Glomerular visceral epithelial cell (primary cell): ENCODE results near the gene TRPV4.

Experiments
- DNase-seq: peaks from one replicate; pipeline ENCODE4 v3.0.0-alpha.2; 2016; ENCODE audit errors: extremely low spot score

Gene TRPV4

DNA sequence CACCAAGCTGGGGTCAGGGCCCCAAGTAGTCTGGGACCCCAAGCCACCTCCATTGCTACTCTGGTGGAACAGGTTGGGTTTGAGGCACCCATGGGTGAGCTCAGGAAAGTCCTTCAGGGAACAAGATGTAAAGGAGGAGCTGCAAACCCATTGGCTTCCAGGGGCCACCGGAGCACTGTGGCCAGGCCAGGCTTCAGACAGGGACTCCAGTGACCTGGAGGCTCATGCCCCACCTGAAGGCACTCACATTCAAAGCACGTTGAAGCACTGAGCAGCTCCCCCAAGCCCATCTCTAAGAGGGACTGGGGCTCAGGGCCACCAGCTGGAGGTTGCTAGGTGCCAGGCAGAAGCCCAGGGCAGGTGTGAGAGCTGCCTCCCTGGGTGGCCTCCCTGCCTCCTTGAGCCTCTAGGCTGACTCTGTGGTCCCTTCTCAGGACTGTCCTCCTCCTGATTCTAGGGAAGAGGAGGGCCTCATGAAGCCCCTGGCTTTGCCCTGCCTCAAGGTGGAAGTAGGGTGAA is 70.5 kb downstream of the TRPV4 start:
- no peak for DNase-seq

DNA sequence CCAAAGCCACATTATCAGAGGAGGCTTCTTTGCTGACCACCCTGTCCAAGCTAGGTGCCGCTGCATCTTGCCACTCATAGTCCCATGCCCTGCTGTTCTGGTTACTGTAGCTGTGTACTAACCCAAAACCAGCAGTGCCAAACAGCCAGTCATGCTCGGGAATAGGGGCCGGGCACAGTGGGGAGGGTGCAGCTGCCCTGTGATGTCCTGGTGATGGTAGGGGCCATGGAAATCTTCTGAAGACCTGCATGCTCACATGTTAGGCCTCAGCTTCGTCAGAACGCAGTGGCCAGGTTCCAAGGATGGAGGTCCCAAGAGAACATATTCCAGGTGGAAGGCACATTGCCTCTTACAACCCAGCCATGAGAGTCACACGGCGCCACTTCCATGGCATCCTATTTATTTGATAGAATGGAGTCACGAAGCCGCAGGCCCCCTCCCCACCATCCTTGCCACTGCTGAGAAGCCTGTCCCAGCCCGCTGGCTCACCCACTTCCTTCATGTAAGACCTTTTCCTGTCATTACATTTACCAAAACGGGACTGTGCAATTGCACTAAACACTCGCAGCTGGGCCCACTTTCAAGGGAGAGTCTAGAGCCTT is 71.0 kb downstream of the TRPV4 start:
- DNase-seq: no peak

DNA sequence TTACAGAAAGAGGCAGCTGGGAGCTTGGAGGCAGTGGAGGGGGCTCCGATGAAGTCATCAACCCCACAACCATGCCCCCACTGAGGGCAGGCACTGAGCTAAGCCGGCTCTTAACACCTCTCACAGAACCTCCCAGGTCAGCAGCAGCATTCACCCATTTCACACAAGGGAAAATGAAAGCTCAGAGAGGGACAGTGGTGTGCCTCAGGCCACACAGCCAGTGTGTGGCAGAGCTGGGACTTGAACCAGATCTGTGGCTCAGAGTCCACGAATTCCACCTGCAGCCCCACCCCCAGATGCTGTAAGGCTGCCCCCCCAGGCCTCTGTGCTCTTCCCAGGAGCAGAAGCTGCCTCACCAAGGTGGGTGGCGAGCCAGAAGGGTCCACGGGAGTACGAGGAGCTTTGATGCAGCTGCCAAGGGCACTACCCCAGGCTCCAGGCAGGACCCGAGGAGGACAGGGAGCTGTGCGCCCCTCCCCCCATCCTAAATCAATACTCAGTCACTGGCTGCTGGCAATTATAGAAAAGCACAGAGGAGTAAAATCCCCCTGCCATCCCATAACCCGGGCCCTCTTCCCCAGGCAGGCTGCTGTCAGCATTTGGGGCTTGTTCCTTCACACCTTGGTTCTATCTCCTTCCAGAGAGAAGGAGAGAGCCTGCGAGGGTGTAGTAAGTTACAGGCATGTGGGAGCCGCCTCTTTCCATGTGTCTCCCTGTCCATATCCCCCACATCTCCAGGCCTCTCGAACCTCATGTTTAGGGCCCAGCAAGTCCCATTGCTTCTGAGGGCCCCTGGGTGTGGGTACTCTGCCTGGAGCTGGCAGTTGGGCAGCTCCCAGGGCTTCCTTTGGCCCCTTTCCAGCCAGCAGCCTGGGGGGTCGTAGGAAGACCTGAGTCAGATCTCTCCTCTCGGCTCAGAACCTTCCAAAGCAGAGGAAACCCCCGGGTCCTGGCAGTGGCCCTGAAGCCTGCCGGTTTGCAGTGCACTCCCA is 72.0 kb downstream of the TRPV4 start:
- no peak for DNase-seq

DNA sequence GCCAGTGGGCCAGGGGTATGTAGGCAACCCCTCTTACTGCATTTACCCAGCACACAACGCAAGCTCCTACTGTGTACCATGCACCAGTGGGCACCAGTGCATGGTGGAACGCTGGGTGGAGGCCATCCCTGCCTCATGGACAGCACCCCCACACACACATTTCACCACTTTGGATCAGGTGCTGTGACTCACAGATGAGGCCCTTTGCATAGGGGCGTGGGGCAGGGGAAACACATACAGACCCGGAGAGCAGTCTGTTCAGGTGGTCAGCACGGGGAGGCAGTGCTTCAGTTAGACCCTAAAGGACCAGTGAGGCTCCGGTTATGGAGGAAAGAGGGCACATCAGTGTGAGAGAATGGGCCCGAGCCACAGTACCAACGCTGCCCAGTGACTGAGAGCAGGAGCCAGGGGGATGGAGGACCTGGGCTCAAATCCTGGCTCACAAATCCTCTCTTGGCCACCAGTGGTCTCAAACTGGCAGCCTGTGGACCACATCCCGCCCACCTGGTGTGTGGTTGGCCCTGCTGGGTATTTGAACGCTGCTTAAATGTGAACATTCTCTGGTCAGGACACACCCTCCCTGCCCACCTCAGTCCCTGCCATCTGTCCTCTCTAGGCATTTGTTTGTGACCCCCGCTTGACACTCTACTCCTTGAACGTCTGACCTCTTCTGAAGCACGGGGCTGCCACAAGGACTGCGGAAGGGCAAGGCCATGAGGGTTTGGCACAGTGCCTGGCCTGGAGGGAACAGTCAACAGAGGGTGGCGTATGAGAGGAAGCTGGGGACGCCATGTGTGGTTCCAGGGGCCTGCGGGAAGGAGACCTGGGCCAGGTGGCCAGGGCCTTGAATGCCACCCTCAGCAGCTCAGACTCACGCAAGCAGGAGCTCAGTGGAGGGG is 72.9 kb downstream of the TRPV4 start:
- DNase-seq: no peak

DNA sequence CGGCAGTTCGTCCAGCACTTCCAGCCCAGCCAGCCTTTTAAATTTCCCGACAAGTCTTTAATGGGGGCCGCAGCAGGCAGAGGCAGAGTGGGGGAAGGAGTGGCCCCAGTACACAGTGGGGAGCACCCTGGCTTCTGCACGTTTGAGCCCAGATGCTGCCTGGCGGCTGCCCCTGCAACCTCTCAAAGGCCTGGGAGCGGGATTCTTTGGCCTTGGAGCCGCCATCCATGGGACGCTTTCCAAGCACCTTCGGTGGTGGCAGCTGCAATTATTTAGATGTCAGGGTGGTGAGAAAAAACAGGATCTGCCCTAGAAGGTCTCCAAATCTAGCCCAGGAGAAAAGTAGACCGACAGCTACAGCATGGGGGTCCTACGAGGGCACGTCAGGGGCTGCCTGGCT is 73.6 kb downstream of the TRPV4 start:
- no peak for DNase-seq

DNA sequence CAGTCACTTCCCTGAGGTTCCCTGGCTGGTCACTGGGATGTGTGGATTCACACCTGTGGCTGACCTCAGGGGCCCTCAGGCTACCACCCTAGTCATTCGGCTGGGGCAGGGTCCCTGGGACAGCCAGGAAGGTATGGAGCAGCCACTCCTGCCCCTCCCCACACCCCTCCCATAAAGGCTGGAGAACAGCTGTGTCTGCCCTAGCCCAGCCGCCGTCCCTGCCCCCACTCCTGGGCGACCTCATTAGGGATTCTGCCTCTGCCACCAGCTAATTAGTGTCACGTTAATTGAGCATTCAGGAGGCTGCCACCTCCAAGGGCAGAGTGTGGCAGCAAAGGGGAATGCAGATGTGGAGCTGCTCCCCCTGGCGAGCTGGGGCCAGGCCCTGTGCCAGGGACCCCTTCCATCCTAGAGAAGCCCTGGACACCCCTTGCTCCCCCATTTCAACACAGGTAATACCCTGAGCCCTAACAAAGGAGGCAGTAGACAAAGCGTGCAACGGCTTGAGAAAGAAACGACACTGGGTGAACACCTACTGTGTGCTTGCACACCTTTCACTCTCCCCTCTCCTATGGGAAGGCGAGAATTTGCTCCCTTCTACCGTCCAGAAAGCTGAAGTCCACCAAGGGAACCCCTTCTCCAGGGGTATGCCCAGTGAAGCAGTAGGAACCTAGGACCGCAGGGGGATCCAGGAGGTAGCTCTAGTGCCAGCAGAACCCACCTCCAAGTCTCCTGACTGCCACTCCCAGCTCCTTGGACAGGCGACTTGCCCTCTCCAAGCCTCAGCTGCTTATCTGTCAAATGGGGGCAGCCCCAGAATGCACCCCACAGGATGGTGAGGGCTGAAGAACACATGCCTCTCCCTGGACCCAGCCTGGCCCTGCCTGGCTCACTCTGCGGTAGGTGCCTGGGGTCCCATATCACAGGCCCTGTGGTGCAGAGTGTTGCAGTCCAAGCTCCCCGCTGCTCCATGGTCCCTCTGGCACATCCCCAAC is 74.5 kb downstream of the TRPV4 start:
- no peak for DNase-seq

DNA sequence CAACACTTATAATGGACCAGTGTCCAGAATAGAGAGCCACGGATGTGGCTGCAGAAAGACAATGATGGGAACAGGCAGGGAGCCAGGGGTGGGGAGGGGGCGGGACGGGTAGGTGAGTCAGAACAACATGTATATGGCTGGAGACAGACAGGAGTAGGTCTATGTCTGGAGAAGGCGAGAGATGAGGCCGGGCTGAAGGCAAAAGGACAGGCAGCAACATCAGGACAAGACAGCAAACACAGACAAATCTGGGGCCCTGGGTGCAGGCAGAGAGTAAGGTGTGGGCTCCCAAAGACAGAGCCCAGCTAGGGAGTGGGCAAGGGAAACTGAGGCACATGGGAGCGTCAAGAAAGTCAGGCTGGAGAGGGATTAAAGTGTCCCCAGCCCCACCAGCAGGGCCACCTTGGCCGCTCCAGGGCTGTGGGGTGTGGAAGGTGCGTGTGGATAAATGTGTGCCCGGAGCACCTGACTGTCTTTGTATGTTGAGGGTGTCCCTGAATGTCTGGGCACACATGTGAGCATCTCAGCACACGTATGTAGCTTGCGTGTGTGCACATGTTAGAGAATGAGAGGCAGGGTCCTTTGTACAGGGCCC is 75.4 kb downstream of the TRPV4 start:
- DNase-seq: no peak

DNA sequence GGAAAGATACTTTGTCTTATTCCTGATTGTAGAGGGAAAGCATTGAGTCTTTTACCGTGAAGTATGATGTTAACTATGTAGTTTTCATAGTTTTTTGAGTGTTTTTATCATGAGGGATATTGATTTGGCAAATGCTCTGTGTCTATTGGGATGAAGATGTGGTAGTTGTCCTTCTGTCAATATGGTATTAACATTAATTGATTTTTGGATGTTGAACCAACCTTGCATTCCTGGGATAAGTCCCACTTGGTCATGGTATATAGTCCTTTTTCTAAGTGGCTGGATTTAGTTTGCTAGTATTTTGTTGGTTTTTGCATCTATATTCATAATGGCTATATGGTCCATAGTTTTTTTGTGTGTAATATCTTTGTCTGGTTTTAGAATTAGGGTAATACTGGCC is 76.7 kb downstream of the TRPV4 start:
- DNase-seq: no peak

DNA sequence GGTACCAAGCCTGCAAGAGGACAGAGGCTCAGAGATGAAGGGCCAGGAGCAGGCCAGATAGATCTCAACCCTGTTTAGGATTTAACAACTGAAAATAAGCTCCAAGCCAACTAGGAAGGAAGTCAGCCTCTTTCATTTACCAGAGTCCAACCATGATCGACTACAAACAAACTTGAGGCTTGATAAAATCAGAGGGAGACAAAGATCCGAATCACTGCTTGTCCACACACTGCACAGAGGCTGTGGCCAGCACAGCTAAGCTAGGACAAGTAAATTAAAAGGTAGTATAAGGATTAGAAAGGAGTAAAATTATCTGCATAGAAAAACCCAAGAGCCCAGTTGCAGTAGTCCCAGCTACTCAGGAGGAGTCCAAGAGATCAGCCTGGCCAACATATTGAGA is 79.2 kb downstream of the TRPV4 start:
- no peak for DNase-seq

DNA sequence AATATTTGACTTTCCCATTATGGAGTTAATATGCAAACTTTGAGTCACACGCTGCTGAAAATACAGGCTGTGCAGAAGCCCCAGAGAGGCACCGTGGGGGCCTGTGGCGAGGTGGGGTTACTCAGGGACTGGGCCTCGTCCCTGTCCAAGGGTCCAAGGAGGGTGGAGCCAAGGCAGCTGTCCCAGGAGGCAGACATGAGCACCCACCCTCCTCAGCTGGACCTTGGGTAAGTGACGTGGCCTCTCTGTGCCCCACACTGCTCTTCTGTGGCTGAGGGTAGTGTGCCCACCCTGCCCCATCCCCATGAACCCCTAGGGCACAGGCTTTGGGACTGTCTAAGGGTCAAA is 80.2 kb downstream of the TRPV4 start:
- DNase-seq: no peak

DNA sequence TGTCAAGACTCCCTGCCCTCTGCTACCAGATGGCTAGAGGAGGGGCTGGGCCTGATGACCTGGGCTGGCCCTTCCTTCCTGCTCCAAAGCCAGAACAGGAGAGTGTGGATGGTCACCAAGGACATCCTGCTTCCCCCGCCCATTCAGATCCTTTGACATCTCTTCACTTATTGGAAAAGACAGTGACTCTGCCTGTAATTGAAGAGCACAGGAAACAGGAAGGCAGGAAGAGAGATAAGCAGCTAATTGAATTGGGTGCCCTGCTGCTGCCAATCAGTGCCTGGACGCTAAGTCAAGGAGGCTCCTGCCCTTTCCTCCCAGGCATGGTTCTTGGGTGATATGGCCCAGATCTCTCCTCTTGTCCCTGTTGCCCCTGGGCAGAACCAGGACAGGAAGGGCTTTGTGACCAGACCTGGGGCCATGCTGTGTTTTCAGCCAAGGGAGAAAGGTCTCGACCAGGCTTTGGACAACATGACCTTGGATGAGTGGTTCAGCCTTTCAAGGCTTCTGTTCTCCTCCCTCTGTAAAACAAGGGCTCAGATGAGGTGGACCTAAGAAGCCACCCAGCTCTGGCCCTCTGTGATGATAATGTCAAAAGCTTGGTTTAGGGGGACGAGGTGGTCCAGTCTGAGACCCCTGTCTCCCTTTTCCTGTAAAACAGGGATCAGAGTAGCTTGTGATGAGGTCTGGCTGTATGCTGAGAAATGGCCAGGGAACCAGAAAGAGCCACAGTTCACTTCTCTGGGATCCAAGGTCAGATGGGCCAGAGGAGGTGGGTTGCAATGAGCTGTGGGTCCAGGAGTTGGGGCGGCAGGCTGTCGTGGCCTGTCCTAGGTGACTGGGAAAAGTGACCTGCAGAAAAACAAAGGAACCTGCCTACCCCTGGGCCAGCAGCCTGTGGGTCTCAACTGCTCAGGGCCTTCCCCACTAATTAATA is 80.8 kb downstream of the TRPV4 start:
- no peak for DNase-seq

DNA sequence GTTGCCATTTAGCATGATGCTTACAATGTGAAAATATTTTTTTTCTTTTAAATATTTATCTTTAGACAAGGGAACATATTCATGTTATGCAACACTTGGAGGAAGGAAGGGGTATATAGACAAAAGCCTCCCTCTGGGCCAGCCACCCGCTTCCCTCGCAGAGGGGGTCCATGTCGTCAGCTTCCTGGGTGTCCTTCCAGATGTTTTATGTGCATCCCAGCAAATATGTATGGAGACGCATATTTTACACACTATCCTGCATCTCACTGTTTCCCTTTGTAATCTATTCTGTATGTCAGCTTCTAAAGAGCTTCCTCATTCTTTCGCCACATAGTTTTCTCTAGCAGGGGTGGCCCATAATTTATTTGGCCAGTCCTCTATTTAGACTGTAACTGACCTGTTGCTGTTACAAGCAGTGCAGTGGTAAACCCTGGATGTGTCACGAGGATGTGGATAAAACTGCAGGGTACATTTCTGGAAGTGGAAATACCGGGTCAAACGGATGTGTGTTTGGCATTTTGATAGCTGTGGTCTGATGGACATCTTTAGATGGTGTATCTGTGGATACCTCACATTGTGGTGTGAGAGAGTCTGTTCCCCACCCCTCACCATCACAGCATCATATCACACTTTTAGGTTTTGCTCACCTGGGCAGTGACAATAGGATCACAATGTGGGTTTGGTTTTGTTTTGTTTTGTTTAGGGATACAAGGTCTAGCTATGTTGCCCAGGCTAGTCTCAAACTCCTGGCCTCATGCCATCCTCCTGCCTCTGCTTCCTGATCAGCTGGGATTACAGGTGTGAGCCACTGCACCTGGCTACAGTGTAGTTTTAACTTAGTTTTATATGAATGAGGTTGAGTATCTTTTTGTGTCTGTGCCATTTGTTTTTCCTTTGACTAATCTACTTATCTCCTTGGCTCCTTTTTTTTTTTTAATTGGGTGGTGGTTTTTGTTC is 87.9 kb downstream of the TRPV4 start:
- DNase-seq: no peak

DNA sequence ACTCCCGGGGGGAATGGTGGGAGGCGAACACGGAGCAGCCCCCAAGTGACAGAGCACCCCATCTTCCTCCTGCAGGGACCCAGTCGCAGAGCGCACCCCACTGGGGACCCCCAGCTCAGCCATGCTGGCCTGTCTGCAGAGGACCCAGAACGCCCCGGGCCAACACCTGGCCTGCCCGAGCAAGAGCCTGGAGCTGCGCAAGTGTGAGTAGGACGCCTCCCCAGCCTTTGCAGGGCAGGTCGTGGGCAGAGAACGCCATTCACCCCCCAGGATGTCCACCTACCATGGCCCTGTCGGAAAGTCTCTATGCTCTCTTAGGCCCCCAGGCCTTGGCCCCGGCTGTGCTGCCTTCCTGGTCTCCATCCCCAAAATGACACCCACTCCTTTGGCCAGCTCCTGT is 89.2 kb downstream of the TRPV4 start:
- no peak for DNase-seq

DNA sequence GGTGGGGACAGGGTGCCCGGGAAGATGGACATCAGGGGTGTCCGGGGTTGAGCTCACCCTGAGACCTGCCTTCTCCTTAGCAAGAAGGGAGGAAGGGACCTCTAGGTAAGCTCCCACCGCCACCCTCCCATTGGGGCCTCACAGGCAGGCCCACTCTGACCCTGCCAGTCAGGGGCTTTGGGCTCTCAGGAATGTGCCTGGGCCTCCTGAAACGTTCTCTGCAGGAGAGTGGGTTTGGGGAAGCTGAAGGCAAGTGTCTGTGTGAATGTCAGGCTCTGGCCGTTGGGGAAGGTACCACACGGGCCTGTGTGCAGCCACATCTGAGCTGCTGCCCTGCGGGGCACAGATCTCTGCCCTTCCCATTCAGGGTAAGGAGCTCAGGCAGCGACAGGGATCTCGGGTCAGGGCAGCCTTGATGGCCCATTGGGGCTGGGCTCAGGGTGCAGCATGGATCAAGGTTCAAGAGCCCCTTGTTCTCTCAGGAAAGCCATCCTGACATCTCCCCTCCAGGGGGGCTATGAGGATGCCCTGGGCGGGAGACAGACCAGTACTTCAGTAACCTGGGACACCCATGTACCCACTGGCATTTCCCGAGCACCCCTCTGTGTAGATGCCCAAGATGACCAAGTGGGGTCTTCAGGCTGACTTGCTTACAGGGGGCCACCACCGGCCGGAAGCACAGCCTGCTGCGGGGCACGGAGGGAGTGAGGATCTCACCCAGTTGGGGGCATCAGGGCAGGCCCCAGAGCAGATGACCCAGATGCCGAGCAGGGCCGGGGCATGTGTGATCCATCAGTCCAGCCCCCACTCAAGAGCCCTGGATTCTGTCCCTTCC is 89.9 kb downstream of the TRPV4 start:
- DNase-seq: no peak

DNA sequence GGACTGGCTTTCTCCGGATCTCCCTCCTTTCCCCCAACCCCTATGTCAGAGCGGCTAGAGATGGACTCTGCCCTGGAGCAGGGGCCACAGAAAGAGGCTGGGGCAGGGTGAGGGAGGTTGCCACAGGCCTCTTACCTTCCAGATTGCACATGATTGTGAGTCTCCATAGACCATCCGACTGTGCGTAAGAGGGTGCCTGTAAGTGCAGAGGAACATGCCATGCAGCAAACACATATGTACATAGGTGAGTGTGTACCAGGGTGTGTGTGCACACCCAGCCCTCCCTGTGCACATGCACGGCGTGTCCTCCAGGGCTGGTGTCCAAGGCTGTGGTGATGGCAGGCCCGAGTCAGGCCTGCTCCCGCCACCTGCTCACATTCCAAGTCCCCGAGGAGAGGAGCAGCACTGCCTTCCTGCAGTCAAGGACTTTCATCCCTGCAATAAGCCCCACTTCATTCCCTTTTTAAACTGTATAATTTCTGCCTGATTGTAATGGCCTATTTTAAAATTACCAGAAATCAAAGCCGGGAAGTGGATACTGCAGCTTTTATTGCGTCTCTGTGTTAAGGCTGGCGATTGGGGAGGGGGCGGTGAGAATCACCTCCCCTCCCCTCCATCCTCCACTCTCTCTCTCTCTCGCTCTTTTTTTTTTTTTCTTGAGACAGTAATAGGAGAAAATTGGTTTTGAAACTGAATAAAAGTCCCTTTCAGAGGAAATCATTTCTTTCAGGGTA is 91.1 kb downstream of the TRPV4 start:
- no peak for DNase-seq

DNA sequence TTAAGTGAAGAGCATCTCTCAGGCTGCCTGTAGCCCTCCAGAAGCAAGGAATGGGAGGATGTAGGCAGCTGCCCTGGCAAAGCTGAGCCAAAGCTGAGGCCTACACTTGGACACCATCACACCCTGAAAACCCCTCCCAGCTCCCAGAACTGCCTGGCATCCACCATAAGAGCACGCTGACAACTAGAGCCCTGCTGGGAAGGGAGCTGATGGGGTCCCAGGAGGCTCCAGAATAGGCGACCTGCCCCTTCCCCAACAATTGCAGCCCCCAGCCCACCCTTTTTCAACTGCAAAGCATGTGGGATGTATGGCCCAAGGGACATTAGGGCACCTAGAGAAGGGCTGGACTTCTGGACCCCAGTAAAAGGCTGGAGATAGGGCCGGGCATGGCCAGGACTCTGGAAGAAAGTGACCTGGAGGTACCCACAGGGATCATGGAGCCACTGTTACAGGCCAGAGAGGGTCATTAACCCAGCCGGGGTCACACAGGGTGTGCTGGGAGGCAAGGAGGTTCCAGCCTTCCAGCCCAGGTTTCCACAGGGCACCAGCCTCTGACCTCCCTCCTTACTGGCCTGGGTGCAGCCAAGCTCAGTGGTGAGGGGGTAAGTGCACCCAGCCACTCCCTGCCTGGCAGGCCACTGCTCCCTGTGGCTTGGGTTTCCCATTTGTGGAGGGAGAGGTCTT is 91.8 kb downstream of the TRPV4 start:
- DNase-seq: no peak
